Measurements from ENCODE around the gene ZNF532. TPM values are rescaled to one million over a fixed set of nuclear protein-coding genes. Genes with fewer than 3 reads are reported as not detected.

ZNF532 gene
- total RNA-seq, 1 donor from 2014 or later, result 1.5 TPM

- no peaks in the 10 kb centered on the region for H3K36me3 Mint-ChIP-seq (ENCODE audit: low read depth)
- H3K4me1 Mint-ChIP-seq (ENCODE audit: low read depth), result no peaks in the 10 kb centered on the region
- intact Hi-C loops (cut with micrococcal nuclease), result no loop called here
- peaks cover 19% of the 10 kb centered on the region for H3K27me3 Mint-ChIP-seq (ENCODE audit: insufficient read depth)
- H3K4me3 Mint-ChIP-seq, result no peak overlapping the region
- no peak for DNase-seq (ENCODE audit: low spot score)
- no peak overlapping the region for H3K27ac Mint-ChIP-seq
- no peaks in the 10 kb centered on the region for H3K9me3 Mint-ChIP-seq
Measured at GRCh38 chr18:58838165-58838860, 26.4 kb upstream of the ZNF532 start.

GRCh38 chr18:58838946-58839345 lies 25.7 kb upstream of the ZNF532 start:
- DNase-seq (ENCODE audit: low spot score), result no peak
- no peaks in the 10 kb centered on the region for H3K9me3 Mint-ChIP-seq
- no peak overlapping the region for H3K4me3 Mint-ChIP-seq
- no peaks in the 10 kb centered on the region for H3K4me1 Mint-ChIP-seq (ENCODE audit: low read depth)
- H3K27me3 Mint-ChIP-seq (ENCODE audit: insufficient read depth), result peaks cover 25% of the 10 kb centered on the region
- no peaks in the 10 kb centered on the region for H3K36me3 Mint-ChIP-seq (ENCODE audit: low read depth)
- no peak overlapping the region for H3K27ac Mint-ChIP-seq
- intact Hi-C loops (cut with micrococcal nuclease), result no loop called here

GRCh38 chr18:58842978-58843687 lies 21.5 kb upstream of the ZNF532 start:
- no peak for DNase-seq (ENCODE audit: low spot score)
- H3K4me1 Mint-ChIP-seq (ENCODE audit: low read depth), result no peaks in the 10 kb centered on the region
- no peaks in the 10 kb centered on the region for H3K36me3 Mint-ChIP-seq (ENCODE audit: low read depth)
- intact Hi-C loops (cut with micrococcal nuclease), result no loop called here
- H3K9me3 Mint-ChIP-seq, result no peaks in the 10 kb centered on the region
- no peak overlapping the region for H3K27ac Mint-ChIP-seq
- H3K4me3 Mint-ChIP-seq, result no peak overlapping the region
- peaks cover 48% of the 10 kb centered on the region for H3K27me3 Mint-ChIP-seq (ENCODE audit: insufficient read depth)

DNA sequence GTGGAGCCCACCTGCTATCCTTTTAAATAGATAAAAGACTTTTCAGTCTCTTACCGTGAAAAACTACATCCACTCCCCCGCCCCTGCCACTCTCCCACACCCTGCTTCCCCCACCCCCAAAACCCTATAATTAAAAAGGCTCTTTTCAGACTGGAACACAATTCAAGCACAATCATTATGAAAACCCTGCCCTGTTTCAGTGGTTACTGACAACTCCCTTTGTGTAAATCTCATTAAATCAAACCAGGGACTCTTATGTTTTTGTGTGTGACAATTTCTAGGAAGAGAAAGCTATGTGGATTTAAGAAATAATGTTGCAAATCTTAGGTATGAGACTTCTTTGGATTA lies 21.0 kb upstream of the ZNF532 start:
- peaks cover 48% of the 10 kb centered on the region for H3K27me3 Mint-ChIP-seq (ENCODE audit: insufficient read depth)
- H3K4me3 Mint-ChIP-seq, result no peak overlapping the region
- intact Hi-C loops (cut with micrococcal nuclease), result no loop called here
- no peaks in the 10 kb centered on the region for H3K36me3 Mint-ChIP-seq (ENCODE audit: low read depth)
- DNase-seq (ENCODE audit: low spot score), result no peak
- H3K4me1 Mint-ChIP-seq (ENCODE audit: low read depth), result no peaks in the 10 kb centered on the region
- H3K27ac Mint-ChIP-seq, result no peak overlapping the region
- H3K9me3 Mint-ChIP-seq, result no peaks in the 10 kb centered on the region

- intact Hi-C loops (cut with micrococcal nuclease), result no loop called here
- no peak overlapping the region for H3K4me3 Mint-ChIP-seq
- no peaks in the 10 kb centered on the region for H3K36me3 Mint-ChIP-seq (ENCODE audit: low read depth)
- H3K4me1 Mint-ChIP-seq (ENCODE audit: low read depth), result no peaks in the 10 kb centered on the region
- peaks cover 51% of the 10 kb centered on the region for H3K27me3 Mint-ChIP-seq (ENCODE audit: insufficient read depth)
- H3K9me3 Mint-ChIP-seq, result no peaks in the 10 kb centered on the region
- H3K27ac Mint-ChIP-seq, result no peak overlapping the region
- DNase-seq (ENCODE audit: low spot score), result no peak
Measured at GRCh38 chr18:58844871-58845270, 19.8 kb upstream of the ZNF532 start.

DNA sequence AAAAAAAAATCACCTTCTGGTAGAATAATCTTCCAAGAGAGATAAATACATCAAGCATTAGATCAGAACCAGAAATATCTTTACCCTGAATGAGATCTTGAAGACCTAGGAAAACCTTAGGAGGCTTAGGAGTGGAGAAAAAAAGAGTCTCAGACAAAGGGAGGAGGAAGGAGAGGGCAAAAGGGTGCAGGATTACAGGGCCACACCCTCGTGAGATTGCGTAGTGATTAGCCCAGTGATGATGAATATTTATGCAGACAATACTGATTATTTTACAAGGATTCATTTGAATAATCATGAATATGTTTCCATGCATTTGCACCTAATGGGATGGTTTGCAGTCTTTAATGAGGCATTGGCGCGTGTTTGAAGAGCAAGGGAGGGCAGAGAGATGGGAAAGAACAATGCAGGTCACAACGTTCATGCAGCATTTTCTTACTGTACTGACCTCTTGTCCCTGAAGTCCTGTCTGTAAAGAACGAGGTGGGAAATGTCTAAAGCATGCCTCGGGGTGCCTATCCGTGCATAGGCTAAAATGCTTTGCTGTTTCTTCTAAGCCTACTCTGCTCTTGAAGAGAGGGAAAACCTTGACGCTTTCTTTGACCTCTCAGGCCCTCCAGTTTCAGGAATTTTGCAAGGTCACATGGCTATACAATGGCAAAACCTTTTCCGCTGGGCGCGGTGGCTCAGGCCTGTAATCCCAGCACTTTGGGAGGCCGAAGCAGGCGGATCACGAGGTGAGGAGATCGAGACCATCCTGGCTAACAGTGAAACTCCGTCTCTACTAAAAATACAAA lies 18.6 kb upstream of the ZNF532 start:
- no peaks in the 10 kb centered on the region for H3K9me3 Mint-ChIP-seq
- H3K4me1 Mint-ChIP-seq (ENCODE audit: low read depth), result no peaks in the 10 kb centered on the region
- intact Hi-C loops (cut with micrococcal nuclease), result no loop called here
- no peak overlapping the region for H3K27ac Mint-ChIP-seq
- DNase-seq (ENCODE audit: low spot score), result no peak
- no peaks in the 10 kb centered on the region for H3K36me3 Mint-ChIP-seq (ENCODE audit: low read depth)
- H3K4me3 Mint-ChIP-seq, result no peak overlapping the region
- H3K27me3 Mint-ChIP-seq (ENCODE audit: insufficient read depth), result peaks cover 50% of the 10 kb centered on the region

- no peak for DNase-seq (ENCODE audit: low spot score)
- no peaks in the 10 kb centered on the region for H3K9me3 Mint-ChIP-seq
- H3K4me3 Mint-ChIP-seq, result no peak overlapping the region
- no peak overlapping the region for H3K27ac Mint-ChIP-seq
- H3K36me3 Mint-ChIP-seq (ENCODE audit: low read depth), result no peaks in the 10 kb centered on the region
- intact Hi-C loops (cut with micrococcal nuclease), result no loop called here
- H3K4me1 Mint-ChIP-seq (ENCODE audit: low read depth), result no peaks in the 10 kb centered on the region
- H3K27me3 Mint-ChIP-seq (ENCODE audit: insufficient read depth), result peaks cover 46% of the 10 kb centered on the region
Measured at GRCh38 chr18:58847383-58848071, 17.1 kb upstream of the ZNF532 start.

DNA sequence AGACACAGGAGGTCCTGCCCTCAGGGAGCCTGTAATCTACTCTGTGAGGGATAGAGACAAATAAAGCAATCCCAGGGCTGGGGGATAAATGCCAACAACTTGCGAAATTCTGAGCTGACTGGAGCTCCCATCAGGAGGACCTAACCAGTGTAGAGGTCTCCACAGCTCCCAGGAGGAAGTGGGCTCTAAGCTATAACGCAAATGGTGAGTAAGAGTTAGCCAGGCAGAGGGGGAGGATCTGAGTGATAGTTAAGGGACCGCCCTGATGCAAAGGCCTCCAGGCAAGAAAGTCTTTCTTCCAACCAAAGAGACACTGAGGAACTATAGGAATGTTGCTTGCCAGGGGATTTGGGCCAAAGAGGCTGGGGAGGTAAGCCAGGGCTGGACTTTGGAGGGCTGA lies 16.0 kb upstream of the ZNF532 start:
- H3K9me3 Mint-ChIP-seq, result no peaks in the 10 kb centered on the region
- H3K27me3 Mint-ChIP-seq (ENCODE audit: insufficient read depth), result peaks cover 42% of the 10 kb centered on the region
- H3K27ac Mint-ChIP-seq, result no peak overlapping the region
- intact Hi-C loops (cut with micrococcal nuclease), result no loop called here
- no peaks in the 10 kb centered on the region for H3K4me1 Mint-ChIP-seq (ENCODE audit: low read depth)
- no peak overlapping the region for H3K4me3 Mint-ChIP-seq
- H3K36me3 Mint-ChIP-seq (ENCODE audit: low read depth), result no peaks in the 10 kb centered on the region
- DNase-seq (ENCODE audit: low spot score), result no peak

DNA sequence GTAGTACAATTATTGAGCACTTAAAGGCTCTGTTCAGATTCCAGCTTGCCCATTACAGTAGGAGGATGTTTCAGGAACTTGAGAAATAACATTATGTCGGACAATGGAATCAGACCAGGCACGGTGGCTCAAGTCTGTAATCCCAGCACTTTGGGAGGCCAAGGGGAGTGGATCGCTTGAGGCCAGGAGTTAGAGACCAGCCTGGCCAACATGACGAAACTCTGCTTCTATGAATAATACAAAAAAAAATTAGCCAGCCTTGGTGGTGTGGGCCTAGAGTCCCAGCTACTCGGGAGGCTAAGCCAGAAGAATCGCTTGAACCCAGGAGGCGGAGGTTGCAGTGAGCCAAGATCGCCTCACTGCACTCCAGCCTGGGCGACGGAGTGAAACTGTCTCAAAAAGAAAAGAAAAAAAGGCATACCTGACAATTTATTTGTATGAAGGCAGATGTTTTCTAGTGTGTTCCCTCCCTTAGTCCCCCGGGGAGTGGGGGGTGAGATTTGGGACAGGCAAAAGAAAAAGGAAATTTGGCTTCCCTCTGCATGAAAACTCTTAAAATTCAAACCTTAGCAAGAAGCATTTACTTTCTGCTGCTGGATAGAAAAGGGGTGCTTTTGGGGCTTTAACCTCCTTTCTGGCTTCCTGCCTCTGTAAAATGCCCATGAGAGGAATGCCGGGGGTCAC lies 13.7 kb upstream of the ZNF532 start:
- Mint-ChIP-seq H3K9me3 (no peaks in the 10 kb centered on the region), H3K4me1 (ENCODE audit: low read depth) (no peaks in the 10 kb centered on the region), H3K27me3 (ENCODE audit: insufficient read depth) (peaks cover 27% of the 10 kb centered on the region), H3K27ac (no peak overlapping the region), H3K4me3 (no peak overlapping the region), H3K36me3 (ENCODE audit: low read depth) (no peaks in the 10 kb centered on the region)
- no peak for DNase-seq (ENCODE audit: low spot score)
- intact Hi-C loops (cut with micrococcal nuclease), result no loop called here

DNA sequence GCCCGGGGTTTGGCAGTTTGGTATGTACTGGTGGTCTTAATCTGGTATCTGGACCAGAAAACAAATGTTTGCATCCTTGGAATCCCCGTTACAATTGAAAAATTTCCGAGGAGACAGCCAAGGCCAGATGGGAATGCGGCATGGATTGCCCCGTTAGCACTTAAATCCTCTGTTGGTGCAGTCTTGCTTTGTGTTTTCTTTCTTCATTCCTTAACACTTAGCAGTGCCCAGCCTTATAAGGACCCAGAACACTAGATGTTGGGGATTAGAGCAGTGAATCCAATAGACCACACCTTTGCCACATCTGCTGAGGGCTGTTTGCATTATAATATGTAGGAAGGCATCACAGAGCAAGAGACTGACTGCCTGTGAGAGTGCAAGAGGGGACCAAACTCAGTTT lies 12.8 kb upstream of the ZNF532 start:
- intact Hi-C loops (cut with micrococcal nuclease), result no loop called here
- no peaks in the 10 kb centered on the region for H3K4me1 Mint-ChIP-seq (ENCODE audit: low read depth)
- H3K27ac Mint-ChIP-seq, result no peak overlapping the region
- H3K4me3 Mint-ChIP-seq, result no peak overlapping the region
- H3K27me3 Mint-ChIP-seq (ENCODE audit: insufficient read depth), result peaks cover 27% of the 10 kb centered on the region
- H3K36me3 Mint-ChIP-seq (ENCODE audit: low read depth), result no peaks in the 10 kb centered on the region
- no peak for DNase-seq (ENCODE audit: low spot score)
- H3K9me3 Mint-ChIP-seq, result no peaks in the 10 kb centered on the region

DNA sequence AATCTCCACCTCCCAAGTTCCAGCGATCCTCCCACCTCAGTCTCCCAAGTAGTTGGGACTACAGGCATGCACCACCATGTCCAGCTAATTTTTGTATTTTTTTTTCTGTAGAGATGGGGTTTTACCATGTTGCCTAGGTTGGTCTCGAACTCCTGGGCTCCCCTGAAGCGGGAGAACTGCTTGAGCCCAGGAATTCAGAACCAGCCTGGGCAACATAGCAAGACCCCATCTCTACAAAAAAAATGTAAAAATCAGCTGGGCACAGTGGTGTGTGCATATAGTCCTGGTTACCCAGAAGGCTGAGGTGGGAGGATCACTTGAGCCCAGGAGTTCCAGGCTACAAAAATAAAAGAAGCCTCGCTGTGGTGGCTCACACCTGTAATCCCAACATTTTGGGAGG lies 12.0 kb upstream of the ZNF532 start:
- no peak overlapping the region for H3K4me3 Mint-ChIP-seq
- no peak overlapping the region for H3K27ac Mint-ChIP-seq
- H3K36me3 Mint-ChIP-seq (ENCODE audit: low read depth), result no peaks in the 10 kb centered on the region
- no peaks in the 10 kb centered on the region for H3K9me3 Mint-ChIP-seq
- DNase-seq (ENCODE audit: low spot score), result no peak
- intact Hi-C loops (cut with micrococcal nuclease), result no loop called here
- H3K4me1 Mint-ChIP-seq (ENCODE audit: low read depth), result no peaks in the 10 kb centered on the region
- peaks cover 19% of the 10 kb centered on the region for H3K27me3 Mint-ChIP-seq (ENCODE audit: insufficient read depth)

- no peak overlapping the region for H3K27ac Mint-ChIP-seq
- no peaks in the 10 kb centered on the region for H3K9me3 Mint-ChIP-seq
- DNase-seq (ENCODE audit: low spot score), result no peak
- no peak overlapping the region for H3K4me3 Mint-ChIP-seq
- H3K36me3 Mint-ChIP-seq (ENCODE audit: low read depth), result no peaks in the 10 kb centered on the region
- peaks cover 14% of the 10 kb centered on the region for H3K27me3 Mint-ChIP-seq (ENCODE audit: insufficient read depth)
- intact Hi-C loops (cut with micrococcal nuclease), result no loop called here
- no peaks in the 10 kb centered on the region for H3K4me1 Mint-ChIP-seq (ENCODE audit: low read depth)
Measured at GRCh38 chr18:58853561-58853960, 11.1 kb upstream of the ZNF532 start.
